Liver (tissue), 9 donors: Measurements from ENCODE around the gene FBXW11. TPM values are rescaled to one million over a fixed set of nuclear protein-coding genes. Genes with fewer than 3 reads are reported as not detected.

ENCODE experiments used
- DNase-seq: peaks from one replicate; pipeline ENCODE4 v3.0.0-alpha.2; 2017; ENCODE audit warnings: low spot score
- H3K27ac ChIP-seq, 2 donors: one replicate each; pipeline ENCODE4 v1.7.0; 2013; ENCODE audit warnings: inconsistent platforms in 2 of 2, low read length in 2 of 2, control low read depth in 1 of 2, low read depth in 1 of 2, mild to moderate bottlenecking in 1 of 2
- H3K27me3 ChIP-seq, 4 donors: one replicate each; pipeline versions ENCODE4 v1.6.1 to v1.7.0; 2013; ENCODE audit warnings: low read length in 3 of 4, inconsistent platforms in 1 of 4, mild to moderate bottlenecking in 1 of 4, moderate library complexity in 1 of 4; ENCODE audit not compliant: control insufficient read depth in 4 of 4, insufficient read depth in 4 of 4
- H3K36me3 ChIP-seq, 4 donors: one replicate each; pipeline versions ENCODE4 v1.6.1 to v1.7.0; 2013; ENCODE audit warnings: low read length in 3 of 4, mild to moderate bottlenecking in 3 of 4, low read depth in 1 of 4, moderate library complexity in 1 of 4; ENCODE audit not compliant: control insufficient read depth in 4 of 4, insufficient read depth in 3 of 4
- H3K4me1 ChIP-seq, 4 donors: one replicate each; pipeline versions ENCODE4 v1.6.1 to v1.7.0; 2013; ENCODE audit warnings: low read length in 3 of 4, mild to moderate bottlenecking in 3 of 4, moderate library complexity in 1 of 4; ENCODE audit not compliant: control insufficient read depth in 4 of 4, insufficient read depth in 4 of 4
- H3K4me3 ChIP-seq, 3 donors: one replicate each; pipeline versions ENCODE4 v1.6.1 to v1.7.0; 2013; ENCODE audit warnings: low read length in 3 of 3, control low read depth in 1 of 3, low read depth in 1 of 3, mild to moderate bottlenecking in 1 of 3
- H3K9ac ChIP-seq, 2 donors: one replicate each; pipeline ENCODE4 v1.7.0; 2013; ENCODE audit warnings: low read length in 2 of 2, mild to moderate bottlenecking in 2 of 2, moderate library complexity in 2 of 2, control low read depth in 1 of 2, low read depth in 1 of 2
- H3K9me3 ChIP-seq, 4 donors: one replicate each; pipeline versions ENCODE4 v1.6.1 to v1.7.0; 2013; ENCODE audit warnings: low read length in 3 of 4; ENCODE audit not compliant: control insufficient read depth in 4 of 4
- ATF3 ChIP-seq: IDR thresholded peaks from 2 replicates; pipeline ENCODE4 v1.6.1; 2016; ENCODE audit warnings: antibody characterized with exemption
- CTCF ChIP-seq: fragments of 150-350 bp; IDR thresholded peaks from 2 replicates; pipeline ENCODE4 v1.5.1; 2017; ENCODE audit warnings: improper control_type of control experiment, low read depth, low read length; ENCODE audit not compliant: missing input control
- EGR1 ChIP-seq, 2 donors: IDR thresholded peaks; 2 replicates each; pipeline ENCODE4 v1.6.1; 2016 to 2018; ENCODE audit warnings: antibody characterized with exemption in 2 of 2, low read depth in 2 of 2
- FOXA1 ChIP-seq: IDR thresholded peaks from 2 replicates; pipeline ENCODE4 v1.6.1; 2016; ENCODE audit warnings: antibody characterized with exemption
- FOXA2 ChIP-seq: IDR thresholded peaks from 2 replicates; pipeline ENCODE4 v1.6.1; 2016; ENCODE audit warnings: antibody characterized with exemption
- GABPA ChIP-seq, 2 donors: IDR thresholded peaks in 1 of 2; conservative IDR thresholded peaks in 1 of 2; 2 replicates each; pipeline ENCODE4 v1.6.1; 2016; ENCODE audit warnings: antibody characterized with exemption in 2 of 2, mild to moderate bottlenecking in 1 of 2, moderate library complexity in 1 of 2
- HNF4G ChIP-seq: IDR thresholded peaks from 2 replicates; pipeline ENCODE4 v1.6.1; 2016; ENCODE audit warnings: antibody characterized with exemption
- JUND ChIP-seq, 2 donors: IDR thresholded peaks; 2 replicates each; pipeline ENCODE4 v1.6.1; 2016; ENCODE audit warnings: antibody characterized with exemption in 2 of 2
- RAD21 ChIP-seq, 2 donors: IDR thresholded peaks; 2 replicates each; pipeline ENCODE4 v1.6.1; 2016; ENCODE audit warnings: antibody characterized with exemption in 2 of 2, mild to moderate bottlenecking in 2 of 2
- RXRA ChIP-seq, 2 donors: IDR thresholded peaks; 2 replicates each; pipeline ENCODE4 v1.6.1; 2017 to 2018; ENCODE audit warnings: antibody characterized with exemption in 2 of 2, mild to moderate bottlenecking in 1 of 2
- SP1 ChIP-seq: IDR thresholded peaks from 2 replicates; pipeline ENCODE4 v1.6.1; 2018; ENCODE audit warnings: antibody characterized with exemption, mild to moderate bottlenecking
- TAF1 ChIP-seq: conservative IDR thresholded peaks from 2 replicates; pipeline ENCODE4 v1.6.1; 2016; ENCODE audit warnings: antibody characterized with exemption, mild to moderate bottlenecking
- YY1 ChIP-seq: IDR thresholded peaks from 2 replicates; pipeline ENCODE4 v1.6.1; 2016; ENCODE audit warnings: antibody characterized with exemption, mild to moderate bottlenecking
- WGBS: extraction: QIAGEN DNeasy Blood & Tissue Kit; methylation state at CpG from one replicate; pipeline ENCODE4 v1.1.7; 2013; 5-methylcytosine and 5-hydroxymethylcytosine counted together
- polyA plus RNA-seq, 2 donors: library from polyadenylated mRNA; stranded (reverse) in 1 of 2; unstranded in 1 of 2; fragments of 200-250 nt in 1 of 2; fragments of >200 nt in 1 of 2; fragmentation: Nextera tagmentation in 1 of 2; extraction: Ambion mirVana in 1 of 2; gene quantifications; one replicate each; pipeline versions ENCODE4 v1.2.1 to v1.2.3, GENCODE V29; 2013 to 2015
- total RNA-seq, 2 donors: library from RNA; depleted of rRNA; stranded (reverse); fragments of >200 nt; gene quantifications; one replicate each; pipeline ENCODE4 v1.2.3, GENCODE V29; 2014
- TF ChIP-seq, protein P1 (sequence below): IDR thresholded peaks from 2 replicates; pipeline ENCODE4 v1.6.1; 2016; ENCODE audit warnings: antibody characterized with exemption, mild to moderate bottlenecking
- TF ChIP-seq, protein P2 (sequence below): IDR thresholded peaks from 2 replicates; pipeline ENCODE4 v1.6.1; 2016; ENCODE audit warnings: antibody characterized with exemption
- TF ChIP-seq, protein P3 (sequence below): IDR thresholded peaks from 2 replicates; pipeline ENCODE4 v1.6.1; 2016; ENCODE audit warnings: antibody characterized with exemption
- donor health status: healthy.
- donor health status: healthy.
- donor health status: healthy.
- donor health status: healthy.
- donor health status: healthy.

The FBXW11 gene
- total and polyA plus RNA-seq, 4 donors, result 11.2 to 37.5 (median 22.0) TPM

DNA sequence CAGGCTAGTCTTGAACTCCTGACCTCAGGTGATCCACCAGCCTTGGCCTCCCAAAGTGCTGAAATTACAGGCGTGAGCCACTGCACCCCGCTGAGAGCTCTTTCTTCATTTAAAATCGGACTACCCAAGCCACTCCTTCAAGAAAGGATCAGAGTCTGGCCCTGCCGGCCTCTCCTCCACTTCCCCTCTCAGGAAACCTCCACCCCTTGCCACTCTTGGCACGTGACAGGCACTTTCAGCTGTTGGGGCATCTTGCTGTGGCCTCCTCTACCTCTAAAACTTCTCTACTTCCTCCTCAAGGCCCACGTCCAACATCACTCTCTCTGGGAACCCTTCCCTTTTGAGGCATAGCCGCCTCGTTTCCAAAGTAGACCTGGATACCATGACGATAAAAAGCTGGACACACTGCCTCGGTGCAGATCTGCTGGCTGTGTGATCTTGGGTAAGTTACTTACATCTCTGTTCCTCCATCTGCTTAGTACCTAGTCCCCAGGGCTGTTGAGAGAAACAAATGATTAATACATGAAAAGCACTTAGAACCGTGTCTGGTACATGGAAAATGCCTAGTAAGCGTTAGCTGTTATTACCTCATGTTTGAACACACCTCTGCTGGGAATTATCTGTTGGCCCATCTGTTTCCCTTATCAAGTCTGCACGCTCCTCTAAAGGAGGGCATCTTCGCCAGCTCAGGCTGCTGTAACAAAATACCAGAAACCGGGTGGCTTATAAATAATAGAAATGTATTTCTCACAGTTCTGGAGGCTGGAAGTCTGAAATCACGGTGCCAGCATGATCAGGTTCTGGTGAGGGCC lies 165.5 kb downstream of the FBXW11 start:
- no peak overlapping the region for H3K27ac ChIP-seq
- 84% methylated on average over 16 of the region's 16 CpGs for WGBS
- no peak overlapping the region for H3K4me3 ChIP-seq
- no peak for DNase-seq
- H3K4me1 ChIP-seq, result no peaks in the 10 kb centered on the region
- no peak overlapping the region for H3K9ac ChIP-seq
- no peaks in the 10 kb centered on the region for H3K27me3 ChIP-seq
- TF ChIP-seq ATF3 (no peak), RXRA (IDR thresholded peaks at IDR 0.05) (no peak), CTCF (no peak), SP1 (no peak), JUND (IDR thresholded peaks at IDR 0.05) (no peak)
- TF ChIP-seq, protein P1, sequence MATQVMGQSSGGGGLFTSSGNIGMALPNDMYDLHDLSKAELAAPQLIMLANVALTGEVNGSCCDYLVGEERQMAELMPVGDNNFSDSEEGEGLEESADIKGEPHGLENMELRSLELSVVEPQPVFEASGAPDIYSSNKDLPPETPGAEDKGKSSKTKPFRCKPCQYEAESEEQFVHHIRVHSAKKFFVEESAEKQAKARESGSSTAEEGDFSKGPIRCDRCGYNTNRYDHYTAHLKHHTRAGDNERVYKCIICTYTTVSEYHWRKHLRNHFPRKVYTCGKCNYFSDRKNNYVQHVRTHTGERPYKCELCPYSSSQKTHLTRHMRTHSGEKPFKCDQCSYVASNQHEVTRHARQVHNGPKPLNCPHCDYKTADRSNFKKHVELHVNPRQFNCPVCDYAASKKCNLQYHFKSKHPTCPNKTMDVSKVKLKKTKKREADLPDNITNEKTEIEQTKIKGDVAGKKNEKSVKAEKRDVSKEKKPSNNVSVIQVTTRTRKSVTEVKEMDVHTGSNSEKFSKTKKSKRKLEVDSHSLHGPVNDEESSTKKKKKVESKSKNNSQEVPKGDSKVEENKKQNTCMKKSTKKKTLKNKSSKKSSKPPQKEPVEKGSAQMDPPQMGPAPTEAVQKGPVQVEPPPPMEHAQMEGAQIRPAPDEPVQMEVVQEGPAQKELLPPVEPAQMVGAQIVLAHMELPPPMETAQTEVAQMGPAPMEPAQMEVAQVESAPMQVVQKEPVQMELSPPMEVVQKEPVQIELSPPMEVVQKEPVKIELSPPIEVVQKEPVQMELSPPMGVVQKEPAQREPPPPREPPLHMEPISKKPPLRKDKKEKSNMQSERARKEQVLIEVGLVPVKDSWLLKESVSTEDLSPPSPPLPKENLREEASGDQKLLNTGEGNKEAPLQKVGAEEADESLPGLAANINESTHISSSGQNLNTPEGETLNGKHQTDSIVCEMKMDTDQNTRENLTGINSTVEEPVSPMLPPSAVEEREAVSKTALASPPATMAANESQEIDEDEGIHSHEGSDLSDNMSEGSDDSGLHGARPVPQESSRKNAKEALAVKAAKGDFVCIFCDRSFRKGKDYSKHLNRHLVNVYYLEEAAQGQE, result no peak
- H3K36me3 ChIP-seq, result no peaks in the 10 kb centered on the region
- no peaks in the 10 kb centered on the region for H3K9me3 ChIP-seq

- DNase-seq, result no peak
- WGBS, result 48% methylated on average over 2 of the region's 2 CpGs
- H3K4me3 ChIP-seq, result no peak overlapping the region
- no peak overlapping the region for H3K27ac ChIP-seq
- H3K9ac ChIP-seq, result no peak overlapping the region
- H3K36me3 ChIP-seq, result no peaks in the 10 kb centered on the region
- H3K4me1 ChIP-seq, result no peaks in the 10 kb centered on the region
- H3K27me3 ChIP-seq, result no peaks in the 10 kb centered on the region
- H3K9me3 ChIP-seq, result no peaks in the 10 kb centered on the region
- TF ChIP-seq RAD21 (IDR thresholded peaks at IDR 0.05) (no peak), CTCF (no peak), FOXA1 (no peak), SP1 (no peak), TAF1 (no peak), HNF4G (no peak), EGR1 (IDR thresholded peaks at IDR 0.05; ENCODE audit: low read depth in 2 of 2) (no peak), RXRA (IDR thresholded peaks at IDR 0.05) (no peak), ATF3 (no peak), YY1 (no peak), GABPA (IDR thresholded peaks at IDR 0.05 in 1 of 2, conservative IDR thresholded peaks at IDR 0.05 in 1 of 2) (no peak), FOXA2 (no peak), JUND (IDR thresholded peaks at IDR 0.05) (no peak)
- TF ChIP-seq, protein P1, result no peak
- TF ChIP-seq, protein P2, sequence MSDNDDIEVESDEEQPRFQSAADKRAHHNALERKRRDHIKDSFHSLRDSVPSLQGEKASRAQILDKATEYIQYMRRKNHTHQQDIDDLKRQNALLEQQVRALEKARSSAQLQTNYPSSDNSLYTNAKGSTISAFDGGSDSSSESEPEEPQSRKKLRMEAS, result no peak
- TF ChIP-seq, protein P3, sequence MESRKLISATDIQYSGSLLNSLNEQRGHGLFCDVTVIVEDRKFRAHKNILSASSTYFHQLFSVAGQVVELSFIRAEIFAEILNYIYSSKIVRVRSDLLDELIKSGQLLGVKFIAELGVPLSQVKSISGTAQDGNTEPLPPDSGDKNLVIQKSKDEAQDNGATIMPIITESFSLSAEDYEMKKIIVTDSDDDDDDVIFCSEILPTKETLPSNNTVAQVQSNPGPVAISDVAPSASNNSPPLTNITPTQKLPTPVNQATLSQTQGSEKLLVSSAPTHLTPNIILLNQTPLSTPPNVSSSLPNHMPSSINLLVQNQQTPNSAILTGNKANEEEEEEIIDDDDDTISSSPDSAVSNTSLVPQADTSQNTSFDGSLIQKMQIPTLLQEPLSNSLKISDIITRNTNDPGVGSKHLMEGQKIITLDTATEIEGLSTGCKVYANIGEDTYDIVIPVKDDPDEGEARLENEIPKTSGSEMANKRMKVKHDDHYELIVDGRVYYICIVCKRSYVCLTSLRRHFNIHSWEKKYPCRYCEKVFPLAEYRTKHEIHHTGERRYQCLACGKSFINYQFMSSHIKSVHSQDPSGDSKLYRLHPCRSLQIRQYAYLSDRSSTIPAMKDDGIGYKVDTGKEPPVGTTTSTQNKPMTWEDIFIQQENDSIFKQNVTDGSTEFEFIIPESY, result no peak
Observed at GRCh38 chr5:171840066-171840465, 166.4 kb downstream of the FBXW11 start.
